H1 (cell line): ENCODE measurements around the gene VARS2. TPM values are rescaled to one million over a fixed set of nuclear protein-coding genes. Genes with fewer than 3 reads are reported as not detected.

Experiments
- CTCF ChIA-PET: fragments of 300-600 bp; sonication (Branson Sonifier 250); formaldehyde crosslinking; loops from one replicate; lab custom pipeline; 2021; ENCODE audit not compliant: partially characterized antibody; lab: Charles Lee
- POLR2A ChIA-PET: fragments of 300-600 bp; sonication (Branson Sonifier 250); formaldehyde crosslinking; loops from one replicate; lab custom pipeline; 2021; ENCODE audit warnings: inconsistent platforms; ENCODE audit not compliant: partially characterized antibody; lab: Charles Lee
- DNase-seq, 2 experiments: peaks; one replicate each; pipeline versions ENCODE4 v3.0.0 to v3.0.0-alpha.2; 2010 to 2022; ENCODE audit warnings: low spot score in 2 of 2, low read depth in 1 of 2, mixed read lengths in 1 of 2
- FAIRE-seq: peaks from 2 replicates; lab custom pipeline; 2011; peaks lifted over from hg19 to GRCh38; lab: Jason Lieb, UNC
- H2AFZ ChIP-seq: 2 replicates; pipeline ENCODE4 v1.8.1; 2012; ENCODE audit warnings: low read length, inconsistent platforms
- H2AK5ac ChIP-seq: 2 replicates; pipeline ENCODE4 v1.6.1; 2013; ENCODE audit warnings: low read depth, low read length
- H2BK120ac ChIP-seq: replicated peaks from 2 replicates; pipeline ENCODE3; 2013; ENCODE audit warnings: low read depth, low read length, inconsistent platforms
- H2BK12ac ChIP-seq: 2 replicates; pipeline ENCODE4 v1.6.1; 2013; ENCODE audit warnings: low read depth, low read length
- H2BK15ac ChIP-seq: 2 replicates; pipeline ENCODE4 v1.6.1; 2013; ENCODE audit warnings: low read length
- H2BK20ac ChIP-seq: 2 replicates; pipeline ENCODE4 v1.6.1; 2013; ENCODE audit warnings: low read length
- H2BK5ac ChIP-seq: 2 replicates; pipeline ENCODE4 v1.6.1; 2013; ENCODE audit warnings: low read depth, low read length
- H3K14ac ChIP-seq: 2 replicates; pipeline ENCODE4 v1.6.1; 2013; ENCODE audit warnings: inconsistent platforms; ENCODE audit not compliant: insufficient read length
- H3K18ac ChIP-seq: 2 replicates; pipeline ENCODE4 v1.6.1; 2013; ENCODE audit warnings: low read length; ENCODE audit errors: extremely low read depth
- H3K23ac ChIP-seq: 2 replicates; pipeline ENCODE4 v1.6.1; 2013; ENCODE audit warnings: inconsistent platforms; ENCODE audit not compliant: insufficient read length
- H3K23me2 ChIP-seq: 2 replicates; pipeline ENCODE4 v1.6.1; 2013; ENCODE audit warnings: low read depth, low read length
- H3K27ac ChIP-seq: 2 replicates; pipeline ENCODE4 v1.6.1; 2011; ENCODE audit warnings: low read depth, low read length, inconsistent platforms
- H3K27me3 ChIP-seq, 4 experiments: replicated peaks in 1 of 4; 1 replicate in 1 of 4; 2 replicates in 3 of 4; pipeline versions ENCODE4 v1.6.1 to v1.8.1; 2011 to 2013; ENCODE audit warnings: low read length in 3 of 4, mild to moderate bottlenecking in 3 of 4, inconsistent platforms in 2 of 4, mixed read lengths in 2 of 4, moderate library complexity in 1 of 4; ENCODE audit not compliant: control insufficient read depth in 3 of 4, insufficient read depth in 3 of 4; ENCODE audit errors: extremely low read depth in 1 of 4
- H3K36me3 ChIP-seq, 4 experiments: 2 replicates each; pipeline versions ENCODE4 v1.6.1 to v1.8.1; 2011 to 2013; ENCODE audit warnings: mild to moderate bottlenecking in 4 of 4, low read length in 3 of 4, moderate library complexity in 2 of 4, control low read depth in 1 of 4, inconsistent platforms in 1 of 4; ENCODE audit not compliant: insufficient read depth in 4 of 4, control insufficient read depth in 2 of 4
- H3K4ac ChIP-seq: replicated peaks from 2 replicates; pipeline ENCODE3; 2013; ENCODE audit warnings: low read length, low read depth, mixed read lengths, inconsistent platforms; ENCODE audit not compliant: insufficient read length
- H3K4me1 ChIP-seq, 4 experiments: replicated peaks in 1 of 4; 1 replicate in 1 of 4; 2 replicates in 3 of 4; pipeline versions ENCODE4 v1.6.1 to v1.8.1; 2011 to 2013; ENCODE audit warnings: low read length in 3 of 4, inconsistent platforms in 2 of 4, mixed read lengths in 1 of 4; ENCODE audit not compliant: insufficient read depth in 4 of 4, control insufficient read depth in 3 of 4
- H3K4me2 ChIP-seq, 2 experiments: 2 replicates each; pipeline versions ENCODE4 v1.6.1 to v1.8.1; 2011 to 2013; ENCODE audit warnings: low read depth in 2 of 2, low read length in 2 of 2, control low read depth in 1 of 2, inconsistent platforms in 1 of 2, mild to moderate bottlenecking in 1 of 2; ENCODE audit not compliant: insufficient read depth in 1 of 2
- H3K4me3 ChIP-seq, 4 experiments: fragments of 200-600, 300-600 bp in 1 of 4; sonication (generic), shearing (Covaris generic), sonication (Bioruptor Twin) in 1 of 4; 2 replicates each; pipeline versions ENCODE4 v1.5.1 to v1.8.1; 2011 to 2016; ENCODE audit warnings: low read length in 4 of 4, low read depth in 3 of 4, control low read depth in 2 of 4, inconsistent platforms in 2 of 4, mild to moderate bottlenecking in 2 of 4, mixed read lengths in 1 of 4, moderate library complexity in 1 of 4; ENCODE audit not compliant: insufficient read depth in 2 of 4; ENCODE audit errors: extremely low read depth in 1 of 4
- H3K56ac ChIP-seq: replicated peaks from 2 replicates; pipeline ENCODE3; 2013; ENCODE audit warnings: low read depth, mild to moderate bottlenecking, mixed read lengths, low read length, inconsistent platforms; ENCODE audit not compliant: insufficient read length
- H3K79me1 ChIP-seq: 2 replicates; pipeline ENCODE4 v1.6.1; 2013; ENCODE audit warnings: low read depth, low read length, control low read depth
- H3K79me2 ChIP-seq, 2 experiments: 2 replicates each; pipeline versions ENCODE4 v1.6.1 to v1.8.1; 2012 to 2013; ENCODE audit warnings: low read length in 2 of 2, mild to moderate bottlenecking in 2 of 2, inconsistent platforms in 1 of 2; ENCODE audit not compliant: insufficient read depth in 2 of 2, control insufficient read depth in 1 of 2
- H3K9ac ChIP-seq, 4 experiments: replicated peaks in 1 of 4; 1 replicate in 1 of 4; 2 replicates in 3 of 4; pipeline versions ENCODE4 v1.6.1 to v1.8.1; 2011 to 2013; ENCODE audit warnings: low read depth in 3 of 4, low read length in 3 of 4, control low read depth in 2 of 4, mild to moderate bottlenecking in 2 of 4, moderate library complexity in 2 of 4, inconsistent platforms in 1 of 4; ENCODE audit errors: extremely low read depth in 1 of 4
- H3K9me3 ChIP-seq, 2 experiments: 2 replicates each; pipeline versions ENCODE4 v1.6.1 to v1.8.1; 2012 to 2013; ENCODE audit warnings: mild to moderate bottlenecking in 2 of 2, moderate library complexity in 2 of 2, control low read depth in 1 of 2, inconsistent platforms in 1 of 2, low read depth in 1 of 2, low read length in 1 of 2, mixed read lengths in 1 of 2; ENCODE audit not compliant: insufficient read depth in 2 of 2
- H4K20me1 ChIP-seq, 2 experiments: replicated peaks in 1 of 2; 2 replicates each; pipeline versions ENCODE3 to v1.8.1; 2011 to 2013; ENCODE audit warnings: inconsistent platforms in 2 of 2, low read length in 2 of 2, mild to moderate bottlenecking in 1 of 2; ENCODE audit not compliant: insufficient read depth in 2 of 2, control insufficient read depth in 1 of 2
- H4K5ac ChIP-seq: 2 replicates; pipeline ENCODE4 v1.6.1; 2013; ENCODE audit warnings: low read length, low read depth, mixed read lengths, inconsistent platforms; ENCODE audit not compliant: insufficient read length
- H4K8ac ChIP-seq: 2 replicates; pipeline ENCODE4 v1.8.0; 2013; ENCODE audit warnings: mild to moderate bottlenecking, moderate library complexity, low read length, inconsistent platforms; ENCODE audit not compliant: insufficient read depth; ENCODE audit errors: extremely low read depth
- H4K91ac ChIP-seq: replicated peaks from 2 replicates; pipeline ENCODE3; 2013; ENCODE audit warnings: low read length, mixed read lengths, inconsistent platforms; ENCODE audit not compliant: insufficient read length
- BCL11A ChIP-seq, 2 experiments: IDR thresholded peaks; one replicate each; pipeline ENCODE4 v1.6.1; 2011; ENCODE audit warnings: low read depth in 2 of 2, low read length in 2 of 2, mild to moderate bottlenecking in 2 of 2
- KDM1A ChIP-seq: fragments of 200-600, 300-600 bp; sonication (generic); IDR thresholded peaks from 2 replicates; pipeline ENCODE4 v1.7.1; 2016; ENCODE audit warnings: mild to moderate bottlenecking, low read length, borderline replicate concordance
- KDM4A ChIP-seq: IDR thresholded peaks from one replicate; pipeline ENCODE4 v1.7.1; 2012; ENCODE audit warnings: low read depth, mild to moderate bottlenecking, moderate library complexity, low read length, inconsistent platforms; ENCODE audit not compliant: severe bottlenecking
- NANOG ChIP-seq: IDR thresholded peaks from 2 replicates; pipeline ENCODE4 v1.6.1; 2011; ENCODE audit warnings: low read length, low read depth, mild to moderate bottlenecking, inconsistent platforms; ENCODE audit not compliant: insufficient read depth, poor library complexity, severe bottlenecking
- NRF1 ChIP-seq: IDR thresholded peaks from 2 replicates; pipeline ENCODE4 v1.6.1; 2011; ENCODE audit warnings: mild to moderate bottlenecking, low read depth, low read length, improper control_type of control experiment
- RBBP5 ChIP-seq: IDR thresholded peaks from 2 replicates; pipeline ENCODE4 v1.7.1; 2012; ENCODE audit warnings: low read depth, mild to moderate bottlenecking, inconsistent platforms, low read length, moderate library complexity, borderline replicate concordance
- TAF1 ChIP-seq: IDR thresholded peaks from 2 replicates; pipeline ENCODE4 v1.6.1; 2011; ENCODE audit warnings: mild to moderate bottlenecking, low read depth, low read length
- TEAD4 ChIP-seq: IDR thresholded peaks from 2 replicates; pipeline ENCODE4 v1.6.1; 2012; ENCODE audit warnings: low read depth, low read length, inconsistent platforms, mixed read lengths
- WGBS, 2 experiments: shearing (Covaris generic) in 1 of 2; methylation state at CpG; one replicate each; pipeline versions ENCODE4 v1.1.6 to v1.1.7; 2013 to 2015; ENCODE audit warnings: low lambda C conversion rate in 2 of 2, mixed read lengths in 2 of 2, inconsistent platforms in 1 of 2, low coverage in 1 of 2, missing lambda C conversion rate in 1 of 2; ENCODE audit not compliant: insufficient replicate concordance in 2 of 2, insufficient coverage in 1 of 2, insufficient read length in 1 of 2; ENCODE audit errors: extremely low coverage in 1 of 2, missing lambda C conversion rate in 1 of 2; 5-methylcytosine and 5-hydroxymethylcytosine counted together
- long read RNA-seq, 2 experiments: library from RNA in 1 of 2; library from capped mRNA in 1 of 2; stranded (forward); transcript quantifications; one replicate each; pipeline ENCODE4 v2.0.0, GENCODE V29; 2021; ENCODE audit warnings: inconsistent platforms in 1 of 2
- polyA minus RNA-seq, 3 experiments: library from RNA; depleted of rRNA, polyadenylated mRNA; stranded (reverse); fragments of >200 nt; gene quantifications; 1 replicate in 2 of 3; 2 replicates in 1 of 3; pipeline ENCODE4 v1.2.3, GENCODE V29; 2011
- polyA plus RNA-seq, 7 experiments: library from polyadenylated mRNA; depleted of rRNA in 3 of 7; stranded (reverse) in 5 of 7; unstranded in 2 of 7; fragments of >200 nt in 5 of 7; fragments of 200-250 nt in 2 of 7; gene quantifications; 1 replicate in 5 of 7; 2 replicates in 1 of 7; 4 replicates in 1 of 7; pipeline versions ENCODE4 v1.2.1 to v1.2.3, GENCODE V29; 2011 to 2013; ENCODE audit warnings: missing spikeins in 2 of 7, mixed read lengths in 2 of 7
- total RNA-seq: library from RNA; stranded (reverse); fragmentation: NEBNext Ultra II Directional; extraction: Animal tissue kit (Norgen Biotek cat#: 25700); gene quantifications from 2 replicates; pipeline ENCODE4 v1.2.1, GENCODE V29; 2021

The VARS2 gene
- total RNA-seq = 41.2 and 47.7 TPM in 2 replicates
- polyA plus RNA-seq (2011; rRNA removed) = 26.8 and 34.8 TPM in 2 replicates
- polyA plus RNA-seq (2011; cell fraction: cytosol; rRNA removed) = 36.0 TPM
- 180 TPM for polyA plus RNA-seq (2011; cell fraction: nucleus; rRNA removed)
- polyA plus RNA-seq (2012, experiment 1 of 2) = 20.8 to 48.2 TPM (median 43.6 TPM) in 4 replicates
- 31.4 TPM for polyA plus RNA-seq (2012, experiment 2 of 2)
- 25.2 TPM for polyA plus RNA-seq (2013, experiment 1 of 2)
- 23.4 TPM for polyA plus RNA-seq (2013, experiment 2 of 2)
- polyA minus RNA-seq (2011; rRNA and poly(A)+ RNA removed) = 34.0 and 41.2 TPM in 2 replicates
- 25.2 TPM for polyA minus RNA-seq (2011; cell fraction: cytosol; rRNA and poly(A)+ RNA removed)
- polyA minus RNA-seq (2011; cell fraction: nucleus; rRNA and poly(A)+ RNA removed) = 32.4 TPM
- long read RNA-seq, experiment 1, partial matches to known transcripts = 13 of 17 reads
- long read RNA-seq, experiment 1, other reads (novel, unspliced or antisense) = 4 of 17 reads
- long read RNA-seq, experiment 2 = 0 reads

DNA sequence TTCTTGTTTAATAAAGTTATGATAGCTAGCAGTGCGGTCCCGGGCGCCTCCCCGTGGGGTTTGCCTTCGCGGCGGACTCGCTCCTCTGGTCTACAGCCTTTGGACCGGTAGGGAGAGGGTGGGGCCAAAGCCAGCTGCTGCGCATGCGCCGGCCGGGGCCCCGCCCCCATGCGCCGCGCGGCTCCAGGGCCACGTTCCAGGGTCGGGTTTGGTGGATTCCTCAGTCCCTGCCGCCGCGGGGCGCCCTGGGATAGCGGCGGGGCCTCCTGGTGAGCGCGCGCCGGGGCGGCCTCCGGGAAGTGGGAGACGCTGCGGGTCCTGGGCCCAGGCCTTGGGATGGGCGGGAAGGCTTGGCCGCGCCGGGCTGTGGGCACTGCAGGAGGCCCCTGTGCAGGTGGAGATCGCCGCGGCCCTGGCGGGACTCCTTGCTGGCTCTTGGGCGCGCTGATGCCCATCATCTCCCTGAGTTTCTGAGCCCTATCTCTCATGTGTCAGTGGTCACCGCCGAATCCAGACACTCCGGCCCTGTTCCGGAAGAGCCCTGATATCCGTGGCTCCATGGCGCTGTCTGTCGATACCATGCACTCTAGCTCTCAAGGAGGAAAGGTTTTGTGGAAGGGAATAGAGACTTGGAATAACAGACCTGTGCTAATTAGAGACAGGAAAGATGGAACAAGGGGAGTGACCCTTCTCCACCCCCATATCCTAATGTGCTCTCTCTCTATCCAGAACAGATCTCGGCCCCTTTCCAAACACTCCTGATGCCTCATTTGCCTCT lies at the start of gene VARS2:
TSS of gene VARS2 (plus strand) at position 163 of the 778 bp plus-strand sequence. CDS start at position 762, 599 bp downstream.
- CTCF ChIA-PET = interaction anchor here (0.7 to 16.0 kb wide), 35 partner anchors 11 to 233 kb away, joined by 3 to 285 read pairs (median 6); partner anchors contain the start of genes DDR1, MUCL3 and SFTA2
- H4K20me1 ChIP-seq = no peaks in the 10 kb centered on the region
- no peaks in the 10 kb centered on the region for H3K27me3 ChIP-seq
- H3K4me3 ChIP-seq = peak within 1 kb of the TSS; percentile 41 to 74 (median 66)
- H3K23ac ChIP-seq = no peak within 1 kb of the TSS
- peaks cover 3% of the 10 kb centered on the region; the same call in 1 of the 2 replicates for H3K23me2 ChIP-seq
- H3K4me2 ChIP-seq = peak within 1 kb of the TSS; percentile 68 to 97
- H3K56ac ChIP-seq = no peak within 1 kb of the TSS
- 6% methylated on average over 48 of the region's 52 CpGs; no CpG with 5 or more reads in 1 of the 2 experiments for WGBS, 2 experiments
- no peak within 1 kb of the TSS for H2BK15ac ChIP-seq
- H2BK5ac ChIP-seq = peak within 1 kb of the TSS; percentile 63; the same call in 1 of the 2 replicates
- peaks cover 0 to 14% (median 6%) of the 10 kb centered on the region in 4 experiments; a peak in 5 of 7 replicates for H3K4me1 ChIP-seq
- peak within 1 kb of the TSS; percentile 17 for H3K4ac ChIP-seq
- H4K5ac ChIP-seq = no peak within 1 kb of the TSS
- H3K14ac ChIP-seq = no peak within 1 kb of the TSS
- H2AK5ac ChIP-seq = no peak within 1 kb of the TSS
- H2BK12ac ChIP-seq = peak within 1 kb of the TSS; percentile 40; the same call in 1 of the 2 replicates
- peak within 1 kb of the TSS in 3 of 4 experiments; percentile 42 to 55 (median 50); a peak in 6 of 7 replicates for H3K9ac ChIP-seq
- FAIRE-seq (no peak), DNase-seq (peak; percentile 61 to 97)
- H3K18ac ChIP-seq = peak within 1 kb of the TSS; percentile 83
- no peak within 1 kb of the TSS for H3K27ac ChIP-seq
- peaks cover 6 to 16% (median 9%) of the 10 kb centered on the region in 4 experiments; a peak in 7 of 8 replicates for H3K36me3 ChIP-seq
- POLR2A ChIA-PET = interaction anchor here (0.6 to 4.0 kb wide), 27 partner anchors 9 to 197 kb away, joined by 3 to 22 read pairs (median 4); partner anchors contain the start of genes DDR1 and FLOT1
- H2BK120ac ChIP-seq = no peak within 1 kb of the TSS
- H4K8ac ChIP-seq = peak within 1 kb of the TSS; percentile 66; the same call in 1 of the 2 replicates
- peaks cover 0 to under 1% of the 10 kb centered on the region in 2 experiments; a peak in 1 of 4 replicates for H3K79me2 ChIP-seq
- H4K91ac ChIP-seq = peak within 1 kb of the TSS; percentile 8
- no peak within 1 kb of the TSS for H2AFZ ChIP-seq
- H3K9me3 ChIP-seq = no peaks in the 10 kb centered on the region
- H2BK20ac ChIP-seq = no peak within 1 kb of the TSS
- H3K79me1 ChIP-seq = no peaks in the 10 kb centered on the region
- peak; percentile 79 for TF ChIP-seq KDM4A
- peak; percentile 47; the same call in 1 of the 2 replicates for TF ChIP-seq TAF1
- peak; percentile 63 for TF ChIP-seq TEAD4
- peak; percentile 93 for TF ChIP-seq NRF1
- no peak for TF ChIP-seq RBBP5
- TF ChIP-seq NANOG = no peak
- no peak for TF ChIP-seq BCL11A (IDR thresholded peaks at IDR 0.05; ENCODE audit: low read depth in 2 of 2, low read length in 2 of 2)
- no peak for TF ChIP-seq KDM1A
